Panc1 (cell line): Measurements from ENCODE around the gene CIITA. TPM values are rescaled to one million over a fixed set of nuclear protein-coding genes. Genes with fewer than 3 reads are reported as not detected.

Source experiments
- ATAC-seq: fragments of 200-7000 bp; cut with Tn5 transposase; 2 replicates; pipeline ENCODE4 v1.9.1; 2020; ENCODE audit warnings: mild to moderate bottlenecking, moderate library complexity
- BruUV-seq: library from RNA; stranded (reverse); fragments of 400-500 nt; replicated peaks from 2 replicates; lab custom pipeline; 2021; lab: Mats Ljungman, UMichigan
- CTCF ChIA-PET: fragments of 300-600 bp; sonication (Branson Sonifier 250); formaldehyde crosslinking; loops from one replicate; lab custom pipeline; 2022; ENCODE audit warnings: antibody characterized with exemption; lab: Charles Lee
- POLR2A ChIA-PET: fragments of 300-600 bp; sonication (Branson Sonifier 250); formaldehyde crosslinking; loops from one replicate; lab custom pipeline; 2022; ENCODE audit warnings: antibody characterized with exemption; lab: Charles Lee
- DNase-seq: peaks from one replicate; pipeline ENCODE4 v3.0.0-alpha.2; 2010; ENCODE audit warnings: low read depth, low spot score
- H3K27ac ChIP-seq: 2 replicates; pipeline ENCODE4 v1.5.1; 2011; ENCODE audit warnings: mild to moderate bottlenecking, low read length, inconsistent platforms
- H3K27me3 ChIP-seq: fragments of 200-500 bp; sonication (Bioruptor generic); 2 replicates; pipeline ENCODE4 v1.6.0; 2014; ENCODE audit warnings: low read length, inconsistent platforms; ENCODE audit not compliant: control insufficient read depth, insufficient read depth
- H3K36me3 ChIP-seq: fragments of 200-500 bp; sonication (Bioruptor generic); 2 replicates; pipeline ENCODE4 v1.5.1; 2014; ENCODE audit warnings: inconsistent platforms, mild to moderate bottlenecking, low read length, moderate library complexity; ENCODE audit not compliant: control insufficient read depth, insufficient read depth
- H3K4me1 ChIP-seq: 2 replicates; pipeline ENCODE4 v1.5.1; 2011; ENCODE audit warnings: inconsistent platforms, mild to moderate bottlenecking, low read length, moderate library complexity; ENCODE audit not compliant: control insufficient read depth, insufficient read depth
- H3K4me3 ChIP-seq, 2 experiments: 2 replicates each; pipeline ENCODE4 v1.5.1; 2011 to 2012; ENCODE audit warnings: low read depth in 2 of 2, low read length in 2 of 2, mild to moderate bottlenecking in 2 of 2, inconsistent platforms in 1 of 2, moderate library complexity in 1 of 2
- H3K9me3 ChIP-seq: fragments of 200-500 bp; sonication (Bioruptor generic); 2 replicates; pipeline ENCODE4 v1.5.1; 2014; ENCODE audit warnings: low read depth, mild to moderate bottlenecking, inconsistent platforms, low read length, moderate library complexity; ENCODE audit not compliant: control insufficient read depth, insufficient read depth
- POLR2AphosphoS5 ChIP-seq: IDR thresholded peaks from 2 replicates; pipeline ENCODE4 v1.6.1; 2012; ENCODE audit warnings: mild to moderate bottlenecking, low read depth, low read length, moderate library complexity
- SIN3A ChIP-seq: IDR thresholded peaks from 2 replicates; pipeline ENCODE4 v1.6.1; 2012; ENCODE audit warnings: low read depth, mild to moderate bottlenecking, low read length, moderate library complexity, borderline replicate concordance; ENCODE audit not compliant: insufficient read depth
- TCF7L2 ChIP-seq: IDR thresholded peaks from 2 replicates; pipeline ENCODE4 v1.6.1; 2011; ENCODE audit warnings: mild to moderate bottlenecking, low read depth, low read length, inconsistent platforms
- in situ Hi-C: cut with HindIII; loops from 2 replicates; pipeline ENCODE4 v1.10.0; 2016; ENCODE audit warnings: low sequenced_read_pairs, low pct_unique_long_range_greater_than_20kb
- intact Hi-C: fragments of 100-400 bp; cut with micrococcal nuclease; formaldehyde crosslinking; loops from one replicate; pipeline ENCODE4 v1.10.0; 2022; ENCODE audit not compliant: unreplicated experiment
- total RNA-seq: library from RNA; stranded (reverse); gene quantifications from one replicate; pipeline ENCODE4 v1.2.1, GENCODE V29; 2021; ENCODE audit not compliant: unreplicated experiment
- TF ChIP-seq, protein P1 (sequence below), 2 experiments: IDR thresholded peaks; 2 replicates each; pipeline ENCODE4 v1.6.1; 2011 to 2012; ENCODE audit warnings: low read depth in 2 of 2, control low read depth in 1 of 2, low read length in 1 of 2, mild to moderate bottlenecking in 1 of 2, moderate library complexity in 1 of 2; ENCODE audit not compliant: insufficient read depth in 1 of 2
- TF ChIP-seq, protein P2 (sequence below): fragments of 450-650 bp; IDR thresholded peaks from 2 replicates; pipeline ENCODE4 v1.5.1; 2017; ENCODE audit warnings: mild to moderate bottlenecking

Gene CIITA
- total RNA-seq, 1 experiment from 2014 or later, result 0.41 TPM

- no TSS peak for BruUV-seq
- intact Hi-C loops, result no loop called here
- ChIA-PET POLR2A (no interaction called here), CTCF (interaction anchor here (0.6 kb wide), 1 partner anchor 1457 kb away, joined by 3 read pairs; no protein-coding TSS in a partner anchor)
- H3K27me3 ChIP-seq, result peaks cover 10% of the 10 kb centered on the region
- ATAC-seq, result peak; percentile 82
- H3K36me3 ChIP-seq, result no peaks in the 10 kb centered on the region
- no peak overlapping the region for H3K27ac ChIP-seq
- H3K4me3 ChIP-seq, result no peak overlapping the region
- TF ChIP-seq POLR2AphosphoS5 (no peak), TCF7L2 (no peak), SIN3A (no peak)
- TF ChIP-seq, protein P1, sequence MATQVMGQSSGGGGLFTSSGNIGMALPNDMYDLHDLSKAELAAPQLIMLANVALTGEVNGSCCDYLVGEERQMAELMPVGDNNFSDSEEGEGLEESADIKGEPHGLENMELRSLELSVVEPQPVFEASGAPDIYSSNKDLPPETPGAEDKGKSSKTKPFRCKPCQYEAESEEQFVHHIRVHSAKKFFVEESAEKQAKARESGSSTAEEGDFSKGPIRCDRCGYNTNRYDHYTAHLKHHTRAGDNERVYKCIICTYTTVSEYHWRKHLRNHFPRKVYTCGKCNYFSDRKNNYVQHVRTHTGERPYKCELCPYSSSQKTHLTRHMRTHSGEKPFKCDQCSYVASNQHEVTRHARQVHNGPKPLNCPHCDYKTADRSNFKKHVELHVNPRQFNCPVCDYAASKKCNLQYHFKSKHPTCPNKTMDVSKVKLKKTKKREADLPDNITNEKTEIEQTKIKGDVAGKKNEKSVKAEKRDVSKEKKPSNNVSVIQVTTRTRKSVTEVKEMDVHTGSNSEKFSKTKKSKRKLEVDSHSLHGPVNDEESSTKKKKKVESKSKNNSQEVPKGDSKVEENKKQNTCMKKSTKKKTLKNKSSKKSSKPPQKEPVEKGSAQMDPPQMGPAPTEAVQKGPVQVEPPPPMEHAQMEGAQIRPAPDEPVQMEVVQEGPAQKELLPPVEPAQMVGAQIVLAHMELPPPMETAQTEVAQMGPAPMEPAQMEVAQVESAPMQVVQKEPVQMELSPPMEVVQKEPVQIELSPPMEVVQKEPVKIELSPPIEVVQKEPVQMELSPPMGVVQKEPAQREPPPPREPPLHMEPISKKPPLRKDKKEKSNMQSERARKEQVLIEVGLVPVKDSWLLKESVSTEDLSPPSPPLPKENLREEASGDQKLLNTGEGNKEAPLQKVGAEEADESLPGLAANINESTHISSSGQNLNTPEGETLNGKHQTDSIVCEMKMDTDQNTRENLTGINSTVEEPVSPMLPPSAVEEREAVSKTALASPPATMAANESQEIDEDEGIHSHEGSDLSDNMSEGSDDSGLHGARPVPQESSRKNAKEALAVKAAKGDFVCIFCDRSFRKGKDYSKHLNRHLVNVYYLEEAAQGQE (IDR thresholded peaks at IDR 0.05; ENCODE audit: insufficient read depth in 1 of 2, low read depth in 2 of 2, low read length in 1 of 2), result no peak
- H3K4me1 ChIP-seq, result no peaks in the 10 kb centered on the region
- in situ Hi-C loops, result no loop called here
- no peak for DNase-seq
- no peaks in the 10 kb centered on the region for H3K9me3 ChIP-seq
Measured at GRCh38 chr16:10871157-10871991, 5.6 kb upstream of the CIITA start.

- no peak for DNase-seq
- Histone ChIP-seq H3K9me3 (no peaks in the 10 kb centered on the region), H3K27me3 (peaks cover 36% of the 10 kb centered on the region), H3K4me3 (no peak overlapping the region), H3K27ac (no peak overlapping the region), H3K4me1 (no peaks in the 10 kb centered on the region), H3K36me3 (no peaks in the 10 kb centered on the region)
- TF ChIP-seq SIN3A, result no peak
- TF ChIP-seq POLR2AphosphoS5, result no peak
- TF ChIP-seq, protein P1 (IDR thresholded peaks at IDR 0.05; ENCODE audit: insufficient read depth in 1 of 2, low read depth in 2 of 2, low read length in 1 of 2), result no peak
- TF ChIP-seq, protein P2, sequence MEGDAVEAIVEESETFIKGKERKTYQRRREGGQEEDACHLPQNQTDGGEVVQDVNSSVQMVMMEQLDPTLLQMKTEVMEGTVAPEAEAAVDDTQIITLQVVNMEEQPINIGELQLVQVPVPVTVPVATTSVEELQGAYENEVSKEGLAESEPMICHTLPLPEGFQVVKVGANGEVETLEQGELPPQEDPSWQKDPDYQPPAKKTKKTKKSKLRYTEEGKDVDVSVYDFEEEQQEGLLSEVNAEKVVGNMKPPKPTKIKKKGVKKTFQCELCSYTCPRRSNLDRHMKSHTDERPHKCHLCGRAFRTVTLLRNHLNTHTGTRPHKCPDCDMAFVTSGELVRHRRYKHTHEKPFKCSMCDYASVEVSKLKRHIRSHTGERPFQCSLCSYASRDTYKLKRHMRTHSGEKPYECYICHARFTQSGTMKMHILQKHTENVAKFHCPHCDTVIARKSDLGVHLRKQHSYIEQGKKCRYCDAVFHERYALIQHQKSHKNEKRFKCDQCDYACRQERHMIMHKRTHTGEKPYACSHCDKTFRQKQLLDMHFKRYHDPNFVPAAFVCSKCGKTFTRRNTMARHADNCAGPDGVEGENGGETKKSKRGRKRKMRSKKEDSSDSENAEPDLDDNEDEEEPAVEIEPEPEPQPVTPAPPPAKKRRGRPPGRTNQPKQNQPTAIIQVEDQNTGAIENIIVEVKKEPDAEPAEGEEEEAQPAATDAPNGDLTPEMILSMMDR, result no peak
- no peak for TF ChIP-seq TCF7L2
- ChIA-PET POLR2A (no interaction called here), CTCF (no interaction called here)
- intact Hi-C loops (no loop called here), in situ Hi-C loops (no loop called here)
- no peak for ATAC-seq
- BruUV-seq, result no TSS peak
Measured at GRCh38 chr16:10876315-10876714, 687 bp upstream of the CIITA start.
